Measurements from ENCODE around the gene MTUS2.

Gene MTUS2

GRCh38 chr13:29456419-29456818 is 636.3 kb downstream of the MTUS2 start:
- TF ChIP-seq EZH2 (IDR thresholded peaks at IDR 0.05; ENCODE audit: borderline replicate concordance, low read depth, low read length, severe bottlenecking): no peak
- TF ChIP-seq CTCF (IDR thresholded peaks at IDR 0.05; ENCODE audit: borderline replicate concordance, extremely low read depth, low read length, poor library complexity, severe bottlenecking): no peak
- Histone ChIP-seq H3K9ac (ENCODE audit: low read depth, low read length) (no peak overlapping the region), H3K4me3 (ENCODE audit: low read depth in 1 of 2, low read length in 2 of 2) (no peak overlapping the region), H3K36me3 (ENCODE audit: insufficient read depth, low read length) (no peaks in the 10 kb centered on the region), H2AFZ (ENCODE audit: low read depth, low read length) (no peak overlapping the region), H3K4me2 (ENCODE audit: insufficient read depth, low read length) (no peak overlapping the region), H3K79me2 (ENCODE audit: insufficient read depth, low read length) (no peaks in the 10 kb centered on the region), H3K27me3 (ENCODE audit: insufficient read depth, low read length, poor library complexity) (no peaks in the 10 kb centered on the region), H3K9me3 (ENCODE audit: insufficient read depth, low read length, severe bottlenecking) (no peaks in the 10 kb centered on the region), H3K27ac (ENCODE audit: low read length) (no peak overlapping the region), H4K20me1 (ENCODE audit: insufficient read depth, low read length) (no peaks in the 10 kb centered on the region), H3K4me1 (ENCODE audit: insufficient read depth, low read length) (no peaks in the 10 kb centered on the region)
- ATAC-seq (ENCODE audit: insufficient read depth, low read depth) (no peak), DNase-seq (no peak)

GRCh38 chr13:29457299-29457698 is 637.2 kb downstream of the MTUS2 start:
- no peak overlapping the region for H3K4me2 ChIP-seq (ENCODE audit: insufficient read depth, low read length)
- H3K27ac ChIP-seq (ENCODE audit: low read length): no peak overlapping the region
- no peaks in the 10 kb centered on the region for H3K79me2 ChIP-seq (ENCODE audit: insufficient read depth, low read length)
- no peaks in the 10 kb centered on the region for H3K36me3 ChIP-seq (ENCODE audit: insufficient read depth, low read length)
- no peak overlapping the region for H3K9ac ChIP-seq (ENCODE audit: low read depth, low read length)
- ATAC-seq (ENCODE audit: insufficient read depth, low read depth): no peak
- no peaks in the 10 kb centered on the region for H3K9me3 ChIP-seq (ENCODE audit: insufficient read depth, low read length, severe bottlenecking)
- no peak overlapping the region for H2AFZ ChIP-seq (ENCODE audit: low read depth, low read length)
- H3K4me1 ChIP-seq (ENCODE audit: insufficient read depth, low read length): no peaks in the 10 kb centered on the region
- no peak for DNase-seq
- no peaks in the 10 kb centered on the region for H4K20me1 ChIP-seq (ENCODE audit: insufficient read depth, low read length)
- TF ChIP-seq CTCF (IDR thresholded peaks at IDR 0.05; ENCODE audit: borderline replicate concordance, extremely low read depth, low read length, poor library complexity, severe bottlenecking) (no peak), EZH2 (IDR thresholded peaks at IDR 0.05; ENCODE audit: borderline replicate concordance, low read depth, low read length, severe bottlenecking) (no peak)
- H3K27me3 ChIP-seq (ENCODE audit: insufficient read depth, low read length, poor library complexity): no peaks in the 10 kb centered on the region
- no peak overlapping the region for H3K4me3 ChIP-seq (ENCODE audit: low read depth in 1 of 2, low read length in 2 of 2)

GRCh38 chr13:29458419-29458818 is 638.3 kb downstream of the MTUS2 start:
- no peak overlapping the region for H3K9ac ChIP-seq (ENCODE audit: low read depth, low read length)
- H3K4me1 ChIP-seq (ENCODE audit: insufficient read depth, low read length): no peaks in the 10 kb centered on the region
- H3K36me3 ChIP-seq (ENCODE audit: insufficient read depth, low read length): no peaks in the 10 kb centered on the region
- no peaks in the 10 kb centered on the region for H4K20me1 ChIP-seq (ENCODE audit: insufficient read depth, low read length)
- H3K27me3 ChIP-seq (ENCODE audit: insufficient read depth, low read length, poor library complexity): no peaks in the 10 kb centered on the region
- H2AFZ ChIP-seq (ENCODE audit: low read depth, low read length): no peak overlapping the region
- H3K4me2 ChIP-seq (ENCODE audit: insufficient read depth, low read length): no peak overlapping the region
- H3K4me3 ChIP-seq (ENCODE audit: low read depth in 1 of 2, low read length in 2 of 2): no peak overlapping the region
- no peaks in the 10 kb centered on the region for H3K79me2 ChIP-seq (ENCODE audit: insufficient read depth, low read length)
- no peak overlapping the region for H3K27ac ChIP-seq (ENCODE audit: low read length)
- H3K9me3 ChIP-seq (ENCODE audit: insufficient read depth, low read length, severe bottlenecking): no peaks in the 10 kb centered on the region
- DNase-seq: no peak
- TF ChIP-seq CTCF (IDR thresholded peaks at IDR 0.05; ENCODE audit: borderline replicate concordance, extremely low read depth, low read length, poor library complexity, severe bottlenecking) (no peak), EZH2 (IDR thresholded peaks at IDR 0.05; ENCODE audit: borderline replicate concordance, low read depth, low read length, severe bottlenecking) (no peak)
- no peak for ATAC-seq (ENCODE audit: insufficient read depth, low read depth)

GRCh38 chr13:29459813-29460355 is 639.7 kb downstream of the MTUS2 start:
- Histone ChIP-seq H3K9ac (ENCODE audit: low read depth, low read length) (no peak overlapping the region), H3K4me2 (ENCODE audit: insufficient read depth, low read length) (no peak overlapping the region), H2AFZ (ENCODE audit: low read depth, low read length) (no peak overlapping the region), H3K4me3 (ENCODE audit: low read depth in 1 of 2, low read length in 2 of 2) (no peak overlapping the region), H4K20me1 (ENCODE audit: insufficient read depth, low read length) (no peaks in the 10 kb centered on the region), H3K79me2 (ENCODE audit: insufficient read depth, low read length) (no peaks in the 10 kb centered on the region), H3K27ac (ENCODE audit: low read length) (no peak overlapping the region), H3K4me1 (ENCODE audit: insufficient read depth, low read length) (no peaks in the 10 kb centered on the region), H3K9me3 (ENCODE audit: insufficient read depth, low read length, severe bottlenecking) (no peaks in the 10 kb centered on the region), H3K27me3 (ENCODE audit: insufficient read depth, low read length, poor library complexity) (no peaks in the 10 kb centered on the region), H3K36me3 (ENCODE audit: insufficient read depth, low read length) (no peaks in the 10 kb centered on the region)
- TF ChIP-seq EZH2 (IDR thresholded peaks at IDR 0.05; ENCODE audit: borderline replicate concordance, low read depth, low read length, severe bottlenecking): no peak
- no peak for TF ChIP-seq CTCF (IDR thresholded peaks at IDR 0.05; ENCODE audit: borderline replicate concordance, extremely low read depth, low read length, poor library complexity, severe bottlenecking)
- ATAC-seq (ENCODE audit: insufficient read depth, low read depth): no peak
- no peak for DNase-seq

All from DND-41 (cell line).